ENCODE data around the gene WDR37.
"Not testable (repeated sequence)": the region's sequence is repeated elsewhere in the genome, so short reads cannot be mapped to it uniquely, and the experiment has no call there.

The WDR37 gene

GRCh38 chr10:1109795-1110673 lies 53.8 kb downstream of the WDR37 start:
- DNase-seq: peak; percentile 21 to 70

DNA sequence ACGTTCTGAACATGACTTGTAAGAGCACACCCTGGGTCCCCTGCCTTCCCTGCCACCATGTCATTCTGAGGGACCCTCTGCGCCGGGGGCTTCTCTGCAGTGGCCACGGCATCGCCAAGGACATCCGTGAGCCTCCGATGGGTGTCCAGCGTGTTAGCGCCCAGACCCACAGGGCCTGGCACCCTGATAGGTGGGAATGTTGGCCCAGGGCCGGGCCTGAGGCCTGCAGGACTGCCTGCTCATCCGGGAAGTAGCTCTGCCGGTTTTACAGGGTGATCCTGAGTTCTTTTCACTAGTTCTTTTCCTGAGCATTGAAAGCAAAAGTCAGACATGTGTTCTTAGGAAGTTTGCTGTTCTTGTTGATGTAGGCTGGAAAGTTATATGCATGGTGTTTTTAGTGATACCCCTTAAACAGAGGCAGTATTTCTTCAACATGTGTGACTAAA lies 54.5 kb downstream of the WDR37 start:
- no peak for DNase-seq

- DNase-seq: no peak
Observed at GRCh38 chr10:1114315-1114714, 58.1 kb downstream of the WDR37 start.

GRCh38 chr10:1114719-1115606 lies 58.8 kb downstream of the WDR37 start:
- no peak for DNase-seq

DNA sequence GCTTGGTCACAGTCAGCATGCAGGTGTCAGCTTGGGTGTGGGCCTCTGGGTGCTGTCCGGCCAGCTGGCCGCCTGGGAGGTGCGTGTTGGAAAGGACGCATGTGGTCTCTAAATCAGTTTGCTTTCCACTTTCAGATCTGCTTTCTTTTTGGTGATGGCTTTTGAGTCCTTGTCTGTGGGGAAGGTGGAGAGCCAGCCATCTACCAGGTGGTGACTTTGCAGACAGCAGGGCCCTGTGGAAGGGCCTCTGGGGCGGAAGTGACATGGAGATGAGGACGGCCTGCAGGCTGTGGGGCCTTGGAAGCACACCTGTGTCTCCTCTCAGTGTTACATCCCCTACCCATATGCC lies 59.4 kb downstream of the WDR37 start:
- no peak for DNase-seq

- DNase-seq: no peak
Observed at GRCh38 chr10:1116051-1116450, 59.9 kb downstream of the WDR37 start.

DNA sequence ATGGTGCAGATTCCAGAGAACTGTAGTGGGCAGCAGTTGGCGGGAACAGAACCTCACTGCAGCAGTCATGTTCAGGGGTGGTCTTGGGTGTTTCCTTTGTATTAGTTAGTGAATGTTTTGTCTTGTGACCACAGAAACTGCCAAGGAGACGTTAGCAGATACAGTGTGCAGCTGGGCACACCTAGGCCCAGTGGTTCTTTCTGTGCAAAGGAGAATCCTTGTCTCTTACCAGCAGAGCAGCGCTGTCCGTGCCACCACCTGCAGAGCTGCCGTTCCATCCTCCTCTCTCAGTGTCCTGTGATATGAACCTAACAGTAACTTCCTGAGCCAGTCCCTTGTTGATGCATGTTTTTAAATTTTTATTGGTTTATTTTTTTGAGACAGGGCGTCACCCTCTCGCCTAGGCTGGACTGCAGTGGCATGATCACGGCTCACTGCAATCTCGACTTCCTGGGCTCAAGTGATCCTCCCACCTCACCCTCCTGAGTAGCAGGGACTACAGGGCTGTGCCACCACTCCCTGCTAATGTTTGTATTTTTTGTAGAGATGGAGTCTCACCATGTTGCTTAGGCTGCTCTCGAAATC lies 60.6 kb downstream of the WDR37 start:
- no peak for DNase-seq

GRCh38 chr10:1117651-1118050 lies 61.5 kb downstream of the WDR37 start:
- DNase-seq: no peak

- DNase-seq: not testable (repeated sequence)
Observed at GRCh38 chr10:1118318-1118717, 62.1 kb downstream of the WDR37 start.

DNA sequence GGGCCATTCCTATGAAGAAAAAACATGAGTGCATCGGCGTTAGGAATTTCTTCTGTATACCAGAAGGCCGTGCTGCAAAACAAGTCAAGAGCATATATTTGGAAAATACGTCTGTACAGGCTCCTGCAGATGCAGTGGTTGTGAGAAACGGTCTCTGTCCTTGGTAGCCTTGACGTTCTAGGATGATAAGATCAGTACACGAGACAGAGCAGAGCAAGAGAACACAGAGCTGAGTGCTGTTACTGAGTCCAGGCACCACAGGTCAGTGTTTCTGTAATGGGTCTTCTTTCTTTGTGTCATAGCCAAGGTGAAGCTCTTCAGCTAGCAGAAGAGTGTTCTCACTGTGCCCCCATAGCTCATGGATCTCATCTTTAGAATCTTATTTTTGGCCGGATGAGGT lies 62.8 kb downstream of the WDR37 start:
- DNase-seq: no peak

GRCh38 chr10:1119501-1119900 lies 63.3 kb downstream of the WDR37 start:
- DNase-seq: no peak

DNA sequence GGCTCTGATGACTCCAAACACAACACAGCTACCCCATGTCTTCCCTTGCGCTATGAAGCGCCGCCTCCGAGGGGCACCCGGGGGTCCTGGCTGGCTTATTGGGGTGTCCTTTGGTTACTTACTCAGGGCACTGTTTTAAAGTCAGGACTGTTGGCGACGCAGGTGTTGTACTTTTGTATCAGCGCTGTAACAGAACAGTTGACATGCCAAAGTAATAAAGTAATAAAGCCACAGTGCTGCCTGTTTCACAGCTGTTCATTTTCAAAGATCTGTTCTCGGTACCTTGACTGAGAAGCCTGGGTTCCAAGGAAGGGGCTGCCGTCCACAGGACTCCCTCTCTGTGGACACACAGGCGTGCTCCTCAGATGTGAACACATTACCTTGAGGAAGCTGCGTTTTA lies 64.1 kb downstream of the WDR37 start:
- DNase-seq: no peak

DNA sequence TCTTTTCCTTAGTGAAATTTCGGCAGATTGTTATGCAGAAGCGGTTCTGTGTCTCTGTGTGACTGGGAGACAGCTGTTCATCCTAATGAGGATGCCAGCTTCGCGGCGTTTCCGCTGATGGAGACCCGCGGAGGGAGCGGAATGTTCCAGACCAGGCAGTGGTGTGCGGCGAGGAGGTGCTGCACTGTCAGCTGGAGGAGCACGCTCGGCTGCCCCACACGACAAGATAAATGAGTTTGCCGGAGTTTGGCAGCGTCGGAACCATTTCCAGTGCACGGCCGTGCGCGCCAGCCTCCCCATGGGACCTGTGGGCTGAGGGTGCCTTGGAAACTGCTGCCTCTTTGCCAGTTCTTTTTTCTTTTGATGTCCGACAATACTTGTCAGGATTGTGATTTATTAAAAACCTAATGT lies 64.6 kb downstream of the WDR37 start:
- DNase-seq: no peak

DNA sequence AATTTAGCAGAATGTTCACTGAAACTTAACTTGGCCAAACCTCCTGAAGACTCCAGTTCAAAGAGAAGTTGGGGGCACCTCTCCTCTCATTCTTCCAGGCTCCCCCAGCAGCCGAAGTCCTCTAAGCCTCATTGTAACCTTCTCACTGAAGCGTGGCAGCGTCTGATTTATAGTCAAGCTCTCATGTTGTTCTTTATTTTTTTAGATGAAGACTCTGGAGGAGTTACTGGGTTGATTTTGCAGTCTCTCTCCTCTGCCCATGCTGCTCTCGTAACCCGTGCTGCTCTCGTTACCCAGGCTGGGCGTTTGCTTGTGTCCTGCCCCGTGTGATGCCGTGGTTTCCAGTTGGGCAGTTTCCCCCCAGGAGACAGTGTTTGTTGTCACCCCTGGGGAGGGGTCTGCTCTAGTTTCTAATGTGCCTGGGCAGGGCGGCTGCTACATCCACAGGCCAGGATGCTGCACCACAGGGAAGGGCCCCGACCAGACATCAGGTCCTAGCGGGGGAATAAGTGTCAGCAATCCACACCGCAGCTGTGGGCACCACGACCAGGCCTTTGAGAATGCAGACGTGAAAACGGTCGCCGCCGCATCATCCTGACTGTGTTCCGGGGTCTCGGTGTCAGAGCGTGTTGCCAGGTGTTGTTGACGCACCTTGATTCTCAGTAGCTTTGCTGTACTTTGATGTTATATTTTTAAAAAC lies 65.2 kb downstream of the WDR37 start:
- DNase-seq: no peak

DNA sequence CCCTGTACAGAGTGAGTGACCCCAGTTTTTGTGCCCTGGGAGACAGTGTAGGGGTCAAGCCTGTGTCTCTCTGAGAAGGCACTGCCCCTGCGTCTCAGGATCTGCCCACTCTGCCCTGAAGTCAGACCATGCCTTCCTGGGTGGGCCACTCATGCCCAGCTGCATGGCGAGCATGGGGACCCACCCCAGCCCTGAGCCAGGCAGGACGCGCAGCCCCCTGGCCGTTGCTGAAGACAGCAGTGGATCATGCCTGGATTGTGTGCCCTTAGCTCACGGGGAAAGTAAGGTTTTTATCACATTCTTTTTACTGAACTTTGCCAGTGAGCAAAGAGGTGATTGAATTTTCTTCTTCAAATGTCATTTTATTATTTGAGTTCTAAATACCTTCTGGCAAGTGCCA lies 66.2 kb downstream of the WDR37 start:
- no peak for DNase-seq

DNA sequence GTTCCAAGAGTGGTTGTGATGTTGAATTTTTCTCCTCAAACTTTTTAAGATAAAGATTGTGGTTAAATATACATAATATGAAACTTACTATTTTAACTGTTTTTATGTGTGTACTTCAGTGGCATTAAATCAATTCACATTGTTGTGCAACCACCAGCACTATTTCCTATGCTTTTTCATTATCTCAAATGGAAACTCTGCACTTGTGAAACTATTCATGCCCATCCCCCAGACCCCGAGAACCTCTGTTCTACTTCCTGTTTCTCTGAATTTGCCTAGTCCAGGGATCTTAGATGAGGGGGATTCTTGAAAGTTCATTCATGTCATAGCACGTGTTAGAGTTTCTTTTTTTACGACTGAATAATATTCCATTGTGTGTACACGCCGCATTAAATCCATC lies 67.0 kb downstream of the WDR37 start:
- DNase-seq: no peak

DNA sequence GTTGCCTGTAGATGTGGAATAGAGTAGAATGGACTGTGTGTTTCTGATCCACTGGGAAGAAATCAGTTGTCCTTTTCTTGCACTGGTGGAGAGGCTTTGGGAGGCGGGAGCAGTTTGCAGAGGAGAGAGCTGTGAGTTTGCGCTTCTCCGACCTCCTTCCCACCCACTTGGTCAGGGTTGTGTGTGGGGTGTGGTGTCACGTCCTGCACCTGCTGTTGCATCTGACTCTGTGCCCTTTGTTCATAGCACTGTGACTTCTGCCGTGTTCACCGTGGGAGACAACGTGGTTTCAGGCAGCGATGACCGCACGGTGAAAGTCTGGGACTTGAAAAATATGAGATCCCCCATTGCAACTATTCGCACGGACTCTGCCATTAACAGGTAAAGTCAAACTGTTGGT lies 67.8 kb downstream of the WDR37 start:
- no peak for DNase-seq

GRCh38 chr10:1124796-1125195 lies 68.6 kb downstream of the WDR37 start:
- no peak for DNase-seq

DNA sequence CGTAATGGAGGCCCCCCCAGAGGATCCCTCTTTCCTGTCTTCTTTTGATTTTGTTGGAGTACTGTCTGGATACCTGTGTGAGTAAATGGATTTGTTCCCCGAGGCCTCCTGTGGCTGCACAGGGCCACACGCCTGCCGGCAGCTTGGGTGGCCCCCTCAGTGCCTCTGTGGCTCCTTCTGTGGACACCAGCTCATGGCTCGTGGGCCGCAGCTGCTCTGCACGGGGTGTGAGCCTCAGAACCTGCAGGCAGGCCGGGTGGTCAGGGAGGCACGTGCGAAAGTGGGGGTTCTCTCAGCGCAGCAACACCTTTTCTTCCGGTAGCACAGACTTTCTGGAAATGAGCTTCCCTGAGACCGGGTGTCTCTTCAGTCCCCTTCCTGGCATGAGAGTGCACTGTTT lies 70.3 kb downstream of the WDR37 start:
- DNase-seq: no peak

GRCh38 chr10:1127629-1128028 lies 71.4 kb downstream of the WDR37 start:
- no peak for DNase-seq

- DNase-seq: no peak
Observed at GRCh38 chr10:1128115-1128514, 71.9 kb downstream of the WDR37 start.

GRCh38 chr10:1128649-1129048 lies 72.5 kb downstream of the WDR37 start:
- no peak for DNase-seq

DNA sequence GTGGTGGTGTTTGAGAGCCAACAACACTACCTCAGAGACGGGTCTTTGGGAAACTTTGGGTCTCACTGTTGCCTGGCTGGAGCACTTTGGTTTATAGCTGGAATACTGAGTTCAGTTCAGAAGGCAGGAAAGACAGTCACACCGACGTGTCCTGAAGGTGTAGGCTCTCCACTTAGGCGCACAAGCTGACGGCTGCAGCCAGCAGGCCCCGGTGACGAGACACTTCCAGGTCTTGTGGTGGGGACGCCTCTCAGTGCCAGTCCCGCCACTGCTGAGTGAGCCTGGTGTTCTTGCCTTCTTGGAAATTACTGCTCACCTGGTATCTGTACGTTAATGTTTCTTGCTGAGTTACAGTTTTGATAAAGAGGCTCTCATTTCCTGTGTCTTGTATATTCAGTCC lies 74.0 kb downstream of the WDR37 start:
- no peak for DNase-seq
